Measurements from ENCODE around the gene BIRC2. TPM values are rescaled to one million over a fixed set of nuclear protein-coding genes. Genes with fewer than 3 reads are reported as not detected.
A peak's percentile ranks its signal among the peaks of the same experiment; 100 is the strongest.
"Not testable (repeated sequence)": the region's sequence is repeated elsewhere in the genome, so short reads cannot be mapped to it uniquely, and the experiment has no call there.

The BIRC2 gene
- total RNA-seq, result 50.4 and 71.0 TPM in 2 replicates

GRCh38 chr11:102346748-102347461 lies at the start of gene BIRC2:
BIRC2 (plus strand) TSS chr11:102347214; CDS start chr11:102349855, 2,641 bp downstream.
- DNase-seq (ENCODE audit: low read depth, low spot score), result peak; percentile 62

DNA sequence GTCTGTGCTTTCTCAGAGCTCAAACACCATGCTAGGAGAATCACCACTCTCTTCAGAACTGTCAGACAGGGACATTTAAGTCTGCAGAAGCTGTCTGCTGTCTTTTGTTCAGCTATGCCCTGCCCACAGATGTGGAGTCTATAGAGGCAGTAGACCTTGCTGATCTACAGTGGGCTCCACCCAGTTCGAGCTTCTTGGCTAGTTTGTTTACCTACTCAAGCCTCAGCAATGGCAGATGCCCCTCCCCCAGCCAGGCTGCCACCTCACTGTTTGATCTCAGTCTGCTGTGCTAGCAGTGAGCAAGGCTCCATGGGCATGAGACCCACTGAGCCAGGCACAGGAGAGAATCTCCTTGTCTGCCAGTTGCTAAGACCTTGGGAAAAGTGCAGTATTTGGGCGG lies 46.2 kb upstream of the BIRC2 start:
- not testable (repeated sequence) for DNase-seq (ENCODE audit: low read depth, low spot score)

DNA sequence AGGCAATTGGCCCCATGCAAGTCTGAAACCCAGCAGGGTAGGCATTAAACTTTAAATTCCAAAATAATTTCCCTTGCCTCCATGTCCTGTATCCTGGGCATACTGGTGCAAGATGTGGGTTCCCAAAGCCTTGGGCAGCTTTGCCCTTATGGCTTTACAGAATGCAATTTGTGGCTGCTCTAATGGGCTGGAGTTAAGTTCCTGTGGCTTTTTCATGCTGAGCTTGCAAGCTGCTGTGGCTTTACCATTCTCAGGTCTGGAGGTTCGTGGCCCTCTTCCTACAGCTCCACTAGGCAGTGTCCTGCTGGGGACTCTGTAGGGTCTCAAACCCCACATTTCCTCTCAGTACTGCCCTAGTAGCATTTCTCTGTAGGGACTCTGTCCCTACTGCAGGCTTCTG lies 44.8 kb upstream of the BIRC2 start:
- no peak for DNase-seq (ENCODE audit: low read depth, low spot score)

- DNase-seq (ENCODE audit: low read depth, low spot score), result no peak
Observed at GRCh38 chr11:102304686-102305085, 42.3 kb upstream of the BIRC2 start.

DNA sequence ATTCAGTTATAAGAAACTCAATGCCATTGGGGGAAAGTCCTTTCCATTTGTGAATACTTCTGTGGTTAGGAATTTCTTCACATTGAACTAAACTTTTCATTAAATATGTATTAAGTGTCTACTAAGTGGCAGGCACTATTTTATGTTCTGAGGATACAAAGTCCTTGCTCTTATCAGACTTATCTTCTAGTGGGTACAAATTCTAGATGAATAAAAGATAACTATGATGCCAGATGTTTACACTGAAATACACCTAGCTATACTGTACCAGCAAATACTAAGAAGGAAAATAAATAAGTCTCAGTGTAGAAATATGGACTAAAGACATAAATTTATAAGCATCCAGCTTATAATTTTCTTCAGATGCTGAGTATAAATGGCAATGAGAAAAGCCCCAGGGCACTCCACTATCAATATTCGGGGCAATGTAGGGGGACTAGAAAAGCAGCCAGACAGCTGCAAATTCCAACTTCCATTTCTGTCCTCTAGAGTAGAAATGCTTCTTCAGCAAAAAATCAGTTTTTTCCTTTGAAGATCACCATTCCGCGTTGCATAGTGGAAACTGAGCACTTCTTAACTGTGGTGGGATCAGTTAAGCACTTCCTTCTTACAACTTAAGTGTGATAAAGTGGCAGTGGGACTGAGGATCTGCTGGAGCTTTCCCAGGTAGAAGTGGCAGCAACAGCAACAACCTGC lies 41.5 kb upstream of the BIRC2 start:
- no peak for DNase-seq (ENCODE audit: low read depth, low spot score)

- DNase-seq (ENCODE audit: low read depth, low spot score), result no peak
Observed at GRCh38 chr11:102306048-102306597, 40.9 kb upstream of the BIRC2 start.

DNA sequence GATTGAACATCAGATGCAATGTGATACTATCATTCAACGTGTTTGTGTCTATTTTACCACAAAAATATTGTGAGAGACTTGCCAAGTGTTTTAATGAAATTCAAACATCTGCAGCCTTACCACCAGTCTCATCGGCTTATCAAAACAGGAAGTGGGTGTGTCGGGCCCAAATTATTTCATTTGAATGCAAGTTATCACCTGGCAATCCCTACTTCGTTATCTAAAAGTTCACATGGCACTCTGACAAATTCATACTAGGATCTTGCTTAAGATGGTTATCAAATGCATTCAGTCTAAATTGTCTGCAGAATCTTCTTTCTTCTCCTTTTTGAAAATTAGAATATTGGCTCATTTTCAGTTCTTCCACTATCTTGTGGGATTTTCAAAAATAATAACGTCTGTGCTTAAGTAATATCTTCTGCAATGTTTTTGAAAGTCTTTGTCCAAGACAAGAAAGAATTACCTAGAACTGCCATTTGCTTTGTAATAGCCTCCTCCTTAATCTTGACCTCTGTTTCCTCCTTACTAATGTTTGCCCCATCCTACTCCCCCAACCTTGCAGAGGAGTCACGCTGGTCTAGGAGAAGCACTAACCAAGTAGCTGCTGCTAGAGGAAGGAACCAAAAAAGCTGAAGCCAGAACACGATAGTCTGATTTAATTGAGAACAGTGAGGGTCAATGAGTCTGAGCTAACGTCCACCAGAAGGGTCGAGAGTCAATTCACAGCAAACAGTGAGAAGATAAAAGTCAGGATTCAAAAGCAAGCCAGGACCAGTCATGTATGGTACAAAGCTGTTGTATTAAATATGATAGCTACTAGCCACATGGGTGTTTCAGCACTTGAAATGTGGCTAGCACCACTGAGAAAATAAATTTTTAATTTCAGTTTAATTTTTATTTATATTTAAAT lies 39.9 kb upstream of the BIRC2 start:
- DNase-seq (ENCODE audit: low read depth, low spot score), result no peak

DNA sequence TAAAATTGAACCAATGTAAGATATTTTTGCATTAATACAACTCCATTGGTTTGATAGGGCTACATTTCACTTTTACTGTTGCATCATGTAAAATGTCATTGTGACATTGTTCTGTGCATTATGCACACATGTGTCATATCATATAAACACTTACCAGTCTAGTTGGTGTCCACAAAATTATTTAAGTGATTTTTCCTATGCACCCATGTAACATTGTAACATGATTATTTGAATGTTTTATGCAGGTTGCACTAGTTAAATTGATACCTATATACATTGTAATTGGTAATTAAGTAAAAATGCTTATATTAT lies 39.3 kb upstream of the BIRC2 start:
- no peak for DNase-seq (ENCODE audit: low read depth, low spot score)

DNA sequence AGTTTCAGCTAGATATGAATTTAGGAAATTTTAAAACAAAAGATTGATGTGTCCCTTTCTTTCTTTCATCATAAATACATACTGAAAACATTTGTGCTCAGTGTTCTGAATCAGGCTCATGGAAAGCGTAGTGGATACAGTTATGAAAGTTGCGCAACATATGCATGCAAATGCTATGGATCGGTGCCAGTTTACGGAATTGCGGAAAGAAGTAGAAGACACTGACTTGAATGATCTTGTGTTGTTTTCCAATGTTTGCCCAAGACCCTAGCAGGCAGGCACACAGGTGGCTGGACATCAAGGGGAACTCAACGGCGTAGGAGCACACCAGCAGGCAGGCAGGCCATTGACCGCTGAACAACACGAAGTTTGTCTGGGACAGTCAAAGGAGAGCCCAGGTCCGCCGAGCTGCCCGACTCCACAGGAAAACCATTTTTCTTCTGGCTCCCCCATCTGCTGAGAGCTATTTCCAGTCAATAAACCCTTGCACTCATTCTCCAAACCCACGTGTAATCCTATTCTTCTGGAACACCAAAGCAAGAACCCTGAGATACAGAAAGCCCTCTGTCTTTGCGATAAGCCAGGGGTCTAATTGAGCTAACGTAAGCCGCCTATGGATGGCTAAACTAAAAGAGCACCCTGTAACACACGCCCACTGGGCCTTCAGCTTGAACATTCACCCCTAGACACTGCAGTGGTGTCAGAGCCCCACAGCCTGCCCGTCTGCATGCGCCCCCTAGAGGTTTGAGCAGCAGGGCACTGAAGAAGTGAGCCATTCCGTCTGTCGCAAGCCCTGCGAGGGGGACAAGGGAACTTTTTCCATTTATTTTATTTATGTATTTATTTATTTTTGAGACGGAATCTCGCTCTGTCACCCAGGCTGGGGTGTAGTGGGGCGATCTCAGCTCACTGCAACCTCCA lies 37.1 kb upstream of the BIRC2 start:
- no peak for DNase-seq (ENCODE audit: low read depth, low spot score)

DNA sequence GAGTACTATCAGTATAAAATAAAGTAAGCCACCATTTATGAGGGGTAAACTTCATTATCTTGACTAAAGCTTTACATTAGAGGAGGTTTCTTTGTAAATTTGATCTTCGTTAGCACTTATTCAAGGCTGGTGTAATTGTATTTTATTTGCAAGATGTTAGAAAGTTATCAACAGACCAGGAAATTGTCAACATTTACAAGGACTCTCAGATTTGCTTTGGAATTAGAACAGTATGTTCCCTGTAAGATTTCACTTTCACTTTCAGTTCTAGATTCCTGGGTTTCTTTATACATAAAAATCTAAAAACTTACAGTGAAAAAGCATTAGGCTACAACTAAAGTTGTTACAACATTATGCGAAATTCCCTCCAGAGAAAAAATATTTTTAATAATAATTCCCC lies 34.3 kb upstream of the BIRC2 start:
- no peak for DNase-seq (ENCODE audit: low read depth, low spot score)

GRCh38 chr11:102313238-102313940 lies 33.6 kb upstream of the BIRC2 start:
- DNase-seq (ENCODE audit: low read depth, low spot score), result no peak

DNA sequence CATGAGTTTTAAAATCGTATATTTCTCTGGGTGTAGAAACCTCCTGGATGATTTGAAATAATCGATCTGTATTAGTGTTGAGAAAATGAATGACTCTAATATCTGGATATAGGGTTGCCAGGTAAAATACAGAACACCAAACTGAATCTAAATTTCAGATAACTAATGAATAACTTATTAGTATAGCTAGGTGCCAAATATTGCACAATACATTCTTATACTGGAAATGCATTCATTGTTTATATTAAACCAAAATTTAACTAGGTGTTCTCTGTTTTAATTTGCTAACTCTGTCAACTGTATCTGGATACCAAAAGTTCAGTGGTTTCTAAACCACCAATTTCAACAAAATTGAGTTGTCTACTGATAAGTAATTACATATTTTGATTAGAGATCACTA lies 32.2 kb upstream of the BIRC2 start:
- no peak for DNase-seq (ENCODE audit: low read depth, low spot score)

DNA sequence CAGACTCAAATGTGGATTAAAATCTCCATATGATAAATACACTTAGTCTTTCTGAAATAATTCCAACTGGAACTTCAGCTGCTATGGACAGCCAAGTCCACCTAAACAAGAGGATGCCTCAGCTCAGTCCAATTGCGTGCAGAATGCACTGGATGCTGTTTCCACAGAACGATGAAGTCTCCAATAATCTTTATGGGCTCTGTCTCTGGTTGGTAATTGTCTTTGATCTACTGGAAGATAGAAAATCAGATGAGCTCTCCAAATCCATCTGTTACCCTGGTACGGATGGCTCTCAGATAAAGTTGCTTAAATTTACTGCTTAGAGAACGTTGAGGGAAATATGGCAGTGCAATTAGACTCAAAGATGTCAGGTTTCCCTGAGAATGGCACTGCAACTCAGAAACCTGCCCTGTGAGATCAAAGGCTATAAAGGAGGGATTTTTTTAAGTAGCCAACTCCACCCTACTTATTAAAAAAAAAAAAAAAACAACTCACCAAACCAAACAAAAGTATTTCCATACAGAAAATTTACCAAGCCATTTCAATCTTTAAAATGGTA lies 30.6 kb upstream of the BIRC2 start:
- no peak for DNase-seq (ENCODE audit: low read depth, low spot score)

GRCh38 chr11:102317099-102317767 lies 29.8 kb upstream of the BIRC2 start, which contains the start of gene BIRC3:
BIRC3 (plus strand) TSS chr11:102317484; CDS start chr11:102324510, 7,026 bp downstream.
- peak; percentile 72 for DNase-seq (ENCODE audit: low read depth, low spot score)

DNA sequence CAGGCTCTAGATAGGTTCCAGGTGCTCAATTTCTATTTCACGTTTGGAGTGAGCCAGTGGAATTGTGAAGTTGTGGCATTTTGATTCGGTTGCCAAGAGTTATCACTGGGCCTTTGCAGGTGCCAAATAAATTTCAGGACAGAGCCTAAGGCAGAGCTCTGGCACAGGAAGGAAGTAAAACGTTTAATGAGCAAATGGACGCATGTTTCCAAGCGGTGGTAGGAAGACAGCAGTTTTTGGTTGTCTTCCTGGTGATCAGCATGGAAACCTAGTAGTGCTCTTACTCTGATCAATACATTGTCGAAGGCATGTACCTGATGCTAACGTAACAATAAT lies 29.3 kb upstream of the BIRC2 start:
- DNase-seq (ENCODE audit: low read depth, low spot score), result no peak

- no peak for DNase-seq (ENCODE audit: low read depth, low spot score)
Observed at GRCh38 chr11:102318469-102318868, 28.5 kb upstream of the BIRC2 start.

GRCh38 chr11:102319544-102319943 lies 27.5 kb upstream of the BIRC2 start:
- DNase-seq (ENCODE audit: low read depth, low spot score), result no peak

GRCh38 chr11:102320188-102320587 lies 26.8 kb upstream of the BIRC2 start:
- DNase-seq (ENCODE audit: low read depth, low spot score), result no peak

GRCh38 chr11:102320679-102321078 lies 26.3 kb upstream of the BIRC2 start:
- no peak for DNase-seq (ENCODE audit: low read depth, low spot score)

Measured in pulmonary artery endothelial cell (primary cell).